Stromal cell of bone marrow (primary cell): Measurements from ENCODE around the gene MATCAP1.

Source experiments
- DNase-seq: peaks from one replicate; pipeline ENCODE4 v3.0.0-alpha.2; 2012; ENCODE audit warnings: low read depth

Gene MATCAP1

DNA sequence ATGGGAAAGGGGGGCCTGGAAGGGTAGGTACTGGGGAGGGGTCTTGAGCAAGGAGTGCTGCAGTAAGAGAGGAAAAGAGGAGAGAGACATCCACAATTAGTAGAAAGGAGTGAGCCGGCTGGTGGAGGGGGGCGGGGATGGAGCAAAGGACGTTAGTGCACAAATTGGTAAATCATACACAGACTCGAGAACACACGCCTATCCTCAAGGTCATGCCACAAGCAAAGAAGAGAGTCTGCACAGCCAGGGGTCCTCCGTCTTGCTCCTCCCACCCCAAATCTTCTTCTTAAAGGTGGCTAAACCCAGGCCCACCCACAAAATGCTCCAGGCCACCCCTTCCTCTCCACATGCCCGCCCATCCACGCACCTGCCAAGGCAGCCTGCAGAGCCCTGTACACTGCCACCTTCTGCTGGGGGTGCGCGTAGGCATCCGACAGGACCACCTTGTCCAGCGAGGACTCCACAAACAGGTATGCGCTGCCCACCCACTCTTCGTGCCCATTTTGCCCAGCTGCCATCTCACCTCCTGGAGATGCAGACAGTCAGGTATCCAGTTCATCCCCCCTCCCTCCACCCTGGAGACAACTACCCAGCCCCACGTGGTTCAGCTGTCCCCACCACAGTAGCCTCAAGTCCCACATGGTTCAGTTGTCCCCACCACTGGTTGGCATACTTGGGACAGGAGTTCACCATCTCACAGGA is 27.5 kb downstream of the MATCAP1 start:
- no peak for DNase-seq

DNA sequence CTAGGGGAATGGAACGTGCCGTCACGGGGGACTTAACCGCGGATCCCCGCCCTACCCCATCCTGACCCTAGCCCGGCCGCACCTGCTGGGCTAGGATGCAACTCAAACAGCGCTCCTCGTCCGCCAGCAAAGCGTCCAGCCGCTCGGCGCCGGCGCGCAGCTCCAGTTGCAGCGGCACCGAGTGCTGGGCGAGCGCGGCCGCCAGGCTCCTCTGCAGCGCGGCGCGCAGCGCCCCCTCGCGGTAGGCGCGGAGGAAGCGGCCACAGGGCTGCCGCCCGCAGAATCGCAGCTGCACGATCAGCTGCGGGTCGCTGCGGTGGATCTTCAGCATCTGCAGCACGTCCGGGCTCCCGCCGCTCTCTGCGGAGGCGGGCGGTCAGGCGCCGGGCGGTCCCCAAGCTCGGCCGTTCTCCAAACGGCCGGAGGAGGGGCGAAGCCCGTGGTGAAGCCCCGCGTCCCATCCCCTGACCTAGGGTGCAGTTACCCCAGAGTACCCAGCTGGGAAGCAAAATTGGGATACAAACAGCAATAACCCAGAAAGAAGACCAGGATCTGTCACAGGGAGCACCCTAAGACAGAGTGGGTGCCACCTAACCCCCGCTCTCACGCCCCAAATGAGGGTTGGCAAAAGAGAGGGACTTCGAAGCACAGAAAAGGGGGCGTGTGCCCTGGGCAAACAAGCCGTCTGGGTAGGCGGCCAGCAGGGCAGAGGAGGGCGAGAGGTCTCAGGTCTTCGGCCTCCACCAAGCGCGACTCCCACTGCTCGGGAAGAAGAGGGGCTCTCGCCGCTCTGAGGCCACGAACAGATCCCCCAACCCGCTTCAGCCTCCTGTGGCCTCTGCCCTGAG is 28.2 kb downstream of the MATCAP1 start:
- no peak for DNase-seq

DNA sequence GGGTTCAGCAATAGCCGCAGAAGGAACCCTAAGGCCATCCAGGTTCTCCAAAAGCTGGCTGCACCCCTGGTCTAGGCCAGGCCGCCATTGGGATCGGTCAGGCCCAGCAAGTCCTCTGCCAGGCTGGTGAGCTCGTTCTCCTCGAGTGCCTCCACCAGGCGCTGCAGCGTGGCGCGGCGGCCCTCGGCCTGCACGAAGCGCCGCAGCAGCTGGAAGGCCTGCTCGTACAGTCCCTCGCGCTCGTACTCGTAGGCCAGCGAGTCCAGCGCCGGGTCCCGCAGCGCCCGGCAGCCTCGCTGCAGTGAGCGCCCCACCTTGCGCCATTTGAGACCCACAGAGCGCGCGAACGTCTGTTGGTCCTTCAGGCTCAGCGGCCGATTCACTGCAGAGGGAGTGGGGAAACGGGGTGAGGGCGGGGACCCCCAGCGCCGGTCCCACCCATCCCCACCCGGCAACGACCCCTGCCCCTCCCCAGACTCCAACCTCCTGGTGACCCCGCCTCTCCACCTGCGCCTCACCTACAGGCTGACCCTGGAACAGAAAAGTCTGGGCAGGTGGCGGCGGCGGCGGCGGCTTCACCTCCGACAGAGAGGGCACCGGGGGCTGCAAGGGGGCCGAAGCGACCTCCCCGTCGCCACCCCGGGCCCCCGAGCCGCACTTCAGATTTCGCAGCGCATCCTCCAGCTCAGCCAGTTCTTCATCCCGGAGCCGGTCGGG is 29.0 kb downstream of the MATCAP1 start:
- DNase-seq, result no peak

DNA sequence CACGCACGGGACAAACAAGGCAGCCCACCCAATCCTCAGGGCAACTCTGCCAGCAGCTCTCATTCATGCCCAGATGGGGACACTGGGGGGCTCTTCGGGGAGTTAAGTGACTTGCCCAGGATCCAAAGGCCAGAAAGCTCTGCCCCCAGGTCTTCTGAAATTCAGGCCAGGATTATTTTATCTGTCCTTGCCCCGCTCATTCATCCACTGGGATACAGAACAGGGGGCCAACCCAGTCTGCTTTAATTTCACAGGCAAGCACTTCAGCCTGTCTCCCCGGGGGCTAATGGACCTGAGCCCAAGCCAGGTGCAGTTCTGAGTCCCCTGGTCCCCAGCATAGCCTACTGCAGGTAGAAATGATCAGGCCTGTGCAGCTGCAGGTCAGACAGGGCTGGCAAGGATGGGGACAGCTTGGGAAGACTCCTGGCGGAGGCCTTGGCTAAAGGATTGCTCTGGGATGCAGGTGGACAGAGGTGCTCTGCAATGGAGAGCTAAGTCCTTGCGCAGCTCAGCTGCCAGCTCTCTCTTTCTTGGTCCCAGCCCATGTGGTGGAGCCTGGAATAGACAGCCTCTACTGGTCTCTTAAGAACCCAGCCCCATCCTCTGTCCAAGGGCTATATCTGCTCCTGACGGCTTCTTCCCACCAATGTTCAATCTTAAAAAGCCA is 32.2 kb downstream of the MATCAP1 start:
- DNase-seq, result no peak

DNA sequence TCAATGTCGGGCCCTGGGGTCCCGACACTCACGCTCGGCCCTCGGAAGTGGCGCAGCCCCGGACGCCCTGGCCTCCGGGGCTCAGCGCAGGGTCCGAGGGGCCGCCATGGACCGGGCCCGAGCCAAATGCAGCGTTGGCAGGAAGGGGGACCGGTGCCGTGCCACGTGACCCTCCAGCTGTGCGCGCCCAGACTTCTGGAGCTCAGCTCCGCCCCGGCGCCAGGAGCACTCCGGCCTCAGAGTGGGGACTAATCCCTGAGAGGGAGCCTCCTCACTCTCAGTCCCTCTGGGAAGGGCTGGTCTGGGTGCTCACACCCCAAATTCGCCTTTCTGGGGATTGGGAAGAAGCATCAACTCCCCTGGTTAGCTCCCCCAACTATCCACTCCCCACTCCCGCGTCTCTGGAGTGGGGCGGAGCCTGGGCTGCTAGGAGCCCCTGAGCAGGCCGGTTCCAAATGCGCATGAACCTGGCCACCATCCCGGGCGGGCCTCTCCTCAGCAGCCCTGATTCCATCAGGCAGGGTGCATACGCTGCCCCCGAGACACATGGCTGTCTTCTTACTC is 32.8 kb downstream of the MATCAP1 start, which contains the start of gene B3GNT9:
Gene B3GNT9 (minus strand): TSS at position 166 of the 564 bp plus-strand sequence. CDS start 513 bp downstream, outside the sequence.
- DNase-seq, result peak; percentile 59

DNA sequence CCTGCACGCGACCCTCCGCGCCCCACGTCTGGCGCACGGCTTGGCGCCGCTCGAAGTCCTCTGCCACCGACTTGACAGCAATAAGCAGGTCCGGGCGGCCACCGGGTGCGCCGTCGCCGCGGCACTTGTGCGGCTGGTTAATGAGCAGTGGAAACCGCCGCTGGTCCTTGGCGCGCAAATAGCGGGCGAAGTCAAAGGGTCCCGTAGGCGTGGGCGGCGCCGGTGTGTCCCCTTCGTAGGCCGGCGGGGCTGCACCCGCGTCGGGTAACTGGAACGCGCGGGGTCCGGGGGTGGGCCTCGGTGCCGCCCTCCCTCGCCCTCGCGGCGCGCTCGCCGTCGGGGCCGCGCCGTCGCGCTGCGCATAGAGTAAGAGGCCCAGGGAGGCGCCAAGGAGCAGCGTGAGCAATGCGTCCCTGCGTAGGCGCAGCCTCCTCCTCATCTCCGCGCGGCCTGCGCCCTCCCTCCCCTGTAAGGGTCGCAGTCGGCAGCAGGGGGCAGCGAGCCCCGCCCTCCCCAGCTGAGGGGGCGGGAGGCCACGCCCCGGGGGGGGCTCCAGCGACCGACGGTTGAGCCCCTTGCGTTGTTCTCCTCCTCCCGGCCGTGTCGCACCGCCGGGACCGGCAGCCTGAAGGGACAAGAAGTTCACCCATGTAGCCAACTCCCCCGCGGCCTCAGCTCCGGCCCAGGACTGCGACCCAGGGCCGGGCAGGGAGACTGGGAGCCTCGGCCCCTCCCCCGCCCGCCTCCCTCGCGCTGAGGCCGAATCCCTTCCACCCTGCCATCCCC is 33.5 kb downstream of the MATCAP1 start:
- no peak for DNase-seq

DNA sequence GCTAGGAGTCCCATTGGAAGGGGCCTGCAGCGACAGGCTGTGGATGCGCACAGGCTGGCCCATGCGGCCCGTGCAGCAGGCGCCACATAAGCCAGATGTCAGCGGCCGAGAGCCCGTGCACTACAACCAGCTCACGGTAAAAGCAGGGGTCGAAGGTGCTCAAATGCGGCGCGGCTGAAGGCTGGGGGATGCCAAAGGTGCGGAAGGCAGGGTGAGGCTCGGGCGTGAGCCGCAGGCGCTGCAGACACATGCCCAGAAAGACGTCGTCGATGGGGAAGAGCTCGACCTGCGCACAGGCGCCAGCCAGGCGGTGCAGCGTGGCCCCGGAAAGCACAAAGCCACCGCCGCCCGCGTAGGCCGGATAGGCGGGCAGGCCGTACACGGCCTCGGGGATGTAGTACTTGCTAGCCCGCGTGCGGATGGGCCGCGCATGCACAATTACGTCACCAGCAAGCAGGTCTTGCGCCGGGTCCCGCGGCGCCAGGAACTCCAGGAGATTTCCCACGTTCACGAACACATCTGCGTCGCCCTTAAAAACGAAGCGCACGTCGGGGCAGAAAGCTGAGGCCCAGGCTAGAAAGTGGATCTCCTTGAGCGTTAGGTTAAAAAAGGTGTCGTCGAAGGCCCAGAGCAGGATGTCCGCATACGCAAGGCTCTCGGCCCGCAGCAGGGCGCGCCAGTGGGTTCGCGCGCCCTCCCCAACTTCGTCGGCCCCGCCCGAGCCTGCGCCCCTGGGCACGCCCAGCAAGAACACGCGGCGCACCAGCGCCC is 34.3 kb downstream of the MATCAP1 start:
- DNase-seq, result no peak

DNA sequence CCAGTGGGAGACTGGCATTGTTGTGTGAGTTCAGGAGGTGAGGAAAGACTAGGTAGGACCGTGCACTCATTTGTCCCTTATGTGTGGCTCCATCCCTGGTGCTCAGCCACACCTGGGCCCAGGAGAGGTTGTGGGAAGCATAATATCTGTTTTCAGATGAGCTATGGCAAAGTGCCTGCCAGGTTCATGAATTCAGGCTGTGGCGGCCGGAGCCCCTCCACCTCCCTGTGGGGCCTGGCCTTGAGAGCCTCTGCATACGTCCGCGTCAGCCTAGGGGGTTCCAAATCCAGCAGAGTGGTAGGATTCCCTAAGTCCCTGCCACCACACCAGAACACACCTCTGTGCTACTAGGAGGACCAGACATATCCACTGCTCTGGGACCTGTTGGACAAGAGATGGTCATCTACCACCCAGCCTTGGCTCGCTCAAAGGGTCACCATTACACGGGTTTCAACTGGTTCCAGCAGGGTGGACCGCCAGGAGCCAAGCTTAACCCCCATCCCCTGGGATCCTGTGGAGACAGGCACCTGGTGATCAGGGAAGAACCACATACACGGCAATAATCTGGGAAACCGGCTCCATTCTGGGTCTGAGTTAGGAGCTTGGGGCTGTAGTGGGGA is 35.0 kb downstream of the MATCAP1 start:
- no peak for DNase-seq

DNA sequence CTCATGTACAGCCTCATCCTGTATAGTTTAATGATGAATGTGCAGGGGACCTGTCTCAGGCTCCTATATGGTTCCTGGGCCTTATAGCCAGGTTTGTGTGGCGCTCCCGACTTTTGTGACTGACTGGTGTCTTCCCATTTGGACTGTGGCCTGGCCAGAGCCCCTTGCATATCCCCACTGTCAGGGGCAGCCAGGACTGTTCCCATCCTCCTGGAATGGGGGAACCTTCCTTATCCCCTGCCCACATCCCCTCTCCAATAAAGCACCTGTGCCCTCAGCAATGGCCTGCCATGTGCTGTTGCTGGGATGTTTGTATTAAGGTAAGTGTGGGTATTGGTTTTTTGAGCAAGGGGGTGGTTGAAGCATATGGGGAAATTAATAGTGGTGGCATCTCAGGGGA is 35.5 kb downstream of the MATCAP1 start:
- DNase-seq, result no peak

DNA sequence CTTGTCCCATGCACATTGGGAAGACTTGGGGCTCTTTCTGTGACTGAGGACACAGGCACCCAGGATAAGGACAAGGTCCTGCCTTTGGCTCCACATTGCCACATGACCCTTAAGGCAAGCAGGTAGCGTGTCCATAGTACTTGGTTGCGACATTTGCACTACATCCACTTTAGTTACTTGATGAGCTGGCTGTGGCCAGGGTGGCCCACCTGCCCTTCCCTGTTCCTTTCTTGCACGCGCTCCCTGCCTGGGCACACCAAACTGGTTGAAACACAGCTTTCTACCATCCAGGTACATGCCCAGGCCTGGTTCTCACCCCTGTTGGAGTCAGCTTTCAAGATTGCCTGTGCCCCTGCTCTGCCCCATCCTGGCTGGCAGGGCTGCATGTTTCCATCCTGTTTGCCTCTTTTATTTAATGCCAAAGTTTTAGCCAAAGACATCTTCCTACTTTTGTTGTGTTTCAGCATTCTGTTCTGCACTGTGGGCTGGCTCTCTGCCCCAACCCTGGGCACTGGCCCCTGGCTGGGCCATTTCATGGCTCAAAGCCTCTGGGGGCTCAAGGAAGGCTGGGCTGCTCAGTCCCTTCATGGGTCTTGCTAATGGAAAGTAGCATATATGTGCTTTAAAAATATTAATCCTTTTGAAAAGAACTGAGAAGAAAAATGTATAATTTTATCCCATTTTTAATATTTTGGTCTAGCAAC is 36.2 kb downstream of the MATCAP1 start:
- no peak for DNase-seq

DNA sequence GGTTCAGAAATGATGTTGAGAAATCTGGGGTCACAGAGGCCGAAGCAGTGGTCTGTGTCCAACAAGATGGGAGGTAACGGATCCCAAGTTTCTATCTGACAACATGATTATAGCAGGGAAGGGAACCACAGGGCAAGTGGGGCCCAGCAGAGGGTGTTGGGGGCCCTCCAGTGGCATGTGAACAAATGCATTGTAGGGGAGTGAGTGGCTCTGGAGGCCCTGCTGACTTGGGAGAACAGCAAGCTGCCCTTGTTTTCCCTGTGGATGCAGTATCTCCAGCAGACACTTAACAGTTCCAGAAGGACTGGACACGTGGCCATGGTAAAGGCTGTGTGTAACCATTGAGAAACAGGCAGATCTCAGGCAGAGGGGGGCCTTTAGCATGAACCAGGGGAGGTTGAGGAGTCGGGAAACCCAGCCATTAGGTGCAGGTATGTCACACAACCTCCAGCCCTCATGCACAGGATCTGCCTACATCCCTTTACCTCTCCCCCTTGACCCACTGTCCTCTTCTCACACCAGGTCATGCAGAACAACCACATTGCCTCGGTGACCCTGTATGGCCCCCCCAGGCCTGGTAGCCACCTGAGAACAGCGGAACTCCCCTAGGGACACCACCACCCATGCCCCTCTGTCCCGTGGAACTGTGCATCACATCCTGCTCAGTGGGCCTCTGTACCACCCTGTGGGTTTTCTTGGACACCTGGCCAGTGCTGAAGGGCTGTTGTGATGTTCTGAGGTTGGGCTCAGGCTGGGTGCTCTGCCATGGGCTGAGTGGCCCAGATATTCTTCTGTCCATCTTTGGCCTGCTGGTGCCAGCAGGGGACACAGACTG is 37.0 kb downstream of the MATCAP1 start:
- DNase-seq, result no peak

DNA sequence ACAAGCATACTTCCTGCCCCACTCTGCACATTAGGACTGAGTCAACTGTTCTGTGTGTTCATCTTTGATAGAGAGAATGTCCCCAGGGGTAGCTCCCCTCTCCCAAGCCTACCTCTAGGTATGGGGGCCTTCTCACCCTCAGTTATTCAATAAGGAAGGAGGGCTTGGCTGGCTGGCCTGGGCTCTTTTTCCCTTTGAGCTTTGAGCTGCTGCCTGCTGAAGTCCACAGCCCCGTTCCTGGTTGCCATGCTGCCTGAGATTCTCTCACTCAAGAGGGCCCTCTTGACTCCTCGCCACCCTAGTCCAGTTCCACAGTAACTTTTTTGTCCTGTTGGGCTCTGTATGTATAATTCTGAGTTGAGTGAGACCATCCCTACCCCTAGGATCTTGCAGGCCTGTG is 38.0 kb downstream of the MATCAP1 start:
- no peak for DNase-seq

DNA sequence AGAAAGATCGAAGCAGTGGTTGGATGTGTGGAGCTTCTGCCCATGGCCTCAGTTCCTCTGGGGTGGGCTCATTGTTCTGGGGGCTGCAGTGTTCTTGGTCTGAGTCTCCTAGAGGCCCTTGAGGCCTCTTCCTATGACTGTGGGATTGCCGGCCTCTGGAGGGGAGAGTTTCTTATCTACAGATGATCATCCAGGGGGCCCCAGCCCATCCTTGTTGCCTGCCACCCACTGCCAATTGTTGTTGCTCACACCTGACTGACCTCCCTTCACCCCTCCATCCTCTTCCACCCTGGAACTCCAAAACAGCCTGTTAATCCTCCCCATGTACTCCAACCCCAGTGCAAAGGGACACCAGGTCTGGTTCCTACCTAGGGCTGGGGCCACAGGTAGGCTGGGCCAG is 38.8 kb downstream of the MATCAP1 start:
- DNase-seq, result no peak

DNA sequence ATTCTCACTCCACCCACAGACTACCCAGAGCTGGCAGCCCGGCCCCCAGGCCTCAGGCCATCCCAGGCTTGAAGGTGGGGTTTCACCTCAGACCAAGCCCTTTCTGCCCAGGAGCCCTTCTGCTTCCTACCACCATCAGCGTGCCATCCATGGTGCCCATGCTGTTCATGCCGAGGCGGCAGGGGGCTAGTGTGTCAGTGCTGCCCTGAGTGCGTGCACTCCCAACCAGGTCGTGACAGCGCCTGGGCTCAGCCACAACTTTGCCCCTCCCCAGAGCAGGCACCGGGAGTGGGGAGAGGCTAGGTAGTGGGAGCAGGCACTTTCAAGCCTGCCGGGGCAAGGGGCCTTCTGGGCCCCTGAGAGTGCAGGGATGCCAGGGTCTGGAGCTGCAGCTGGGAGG is 41.4 kb downstream of the MATCAP1 start:
- no peak for DNase-seq

DNA sequence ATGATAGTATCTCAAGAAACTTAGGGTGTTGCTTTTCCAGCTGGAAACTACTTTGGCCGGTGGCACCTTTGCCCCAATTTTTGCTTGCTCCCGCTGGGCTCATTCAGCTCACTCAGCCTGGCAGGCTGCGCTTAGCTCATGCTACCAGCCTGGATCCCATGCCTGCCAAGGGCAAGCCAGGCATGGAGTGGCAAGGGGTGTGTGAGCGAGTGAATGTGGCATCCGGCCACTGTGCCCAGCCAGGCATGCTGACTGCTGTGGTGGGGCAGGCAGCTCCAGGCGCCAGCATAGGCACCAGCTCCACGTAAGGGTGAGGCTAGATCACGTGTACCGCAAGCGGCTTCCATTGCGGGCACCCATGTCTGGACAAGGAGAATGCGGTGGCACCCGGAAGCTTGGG is 42.4 kb downstream of the MATCAP1 start:
- DNase-seq, result no peak

DNA sequence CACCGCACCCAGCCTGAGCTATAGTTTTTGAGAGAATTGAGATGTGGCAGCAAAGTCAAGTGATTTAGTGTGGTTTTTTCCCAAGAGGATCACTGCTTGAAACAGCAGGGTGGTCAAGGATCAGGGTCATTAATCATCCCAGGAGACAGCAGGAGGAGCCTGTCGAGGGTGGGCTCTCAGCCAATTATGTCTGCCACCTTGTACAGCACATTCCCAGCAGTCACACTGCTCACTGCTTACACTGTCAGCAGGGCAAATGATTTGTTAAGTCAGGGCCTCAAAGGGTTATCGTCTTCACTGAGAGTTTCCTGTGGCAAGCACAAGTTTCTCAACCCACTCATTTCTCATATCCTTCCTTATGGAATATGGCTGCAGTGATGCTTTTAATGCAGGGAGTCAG is 46.2 kb downstream of the MATCAP1 start:
- no peak for DNase-seq

DNA sequence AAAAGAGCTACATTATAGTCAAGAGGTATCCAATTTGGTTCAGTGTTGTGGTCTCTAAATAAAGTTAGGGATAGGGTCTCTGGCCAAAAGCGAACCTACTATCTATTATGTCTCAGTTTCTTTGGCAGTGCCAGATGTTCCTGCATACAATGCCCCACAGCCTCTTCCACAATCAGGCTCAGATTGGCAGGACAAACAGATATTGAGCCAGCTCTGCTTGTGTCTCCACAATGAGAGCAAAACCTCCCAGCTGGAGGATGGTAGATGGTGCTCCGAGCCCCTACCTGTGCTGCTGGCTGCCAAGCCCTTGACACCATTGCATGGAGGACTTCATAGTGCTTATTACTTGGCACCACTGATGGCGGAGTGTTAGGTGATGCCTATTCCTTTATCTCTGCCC is 54.3 kb downstream of the MATCAP1 start:
- DNase-seq, result no peak

DNA sequence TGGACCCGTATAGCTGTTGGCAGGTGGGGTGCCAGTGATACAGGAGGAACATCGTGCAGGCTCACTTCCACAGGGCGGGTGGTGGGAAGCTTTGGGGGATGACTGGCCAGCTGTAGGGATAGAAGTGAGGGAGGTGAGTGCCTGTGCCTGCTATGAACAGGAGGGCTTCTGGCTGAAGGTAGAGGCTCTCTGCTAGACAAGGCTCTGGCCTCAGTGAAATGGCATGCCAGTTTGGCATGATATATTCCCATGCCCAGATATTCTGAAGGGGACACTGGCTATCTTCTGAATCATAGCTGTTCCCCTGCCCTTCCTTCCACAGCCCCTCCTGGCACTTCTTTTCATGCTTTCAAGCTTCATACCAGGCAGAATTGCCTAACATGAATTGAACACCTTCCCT is 54.9 kb downstream of the MATCAP1 start:
- DNase-seq, result no peak
